Astrocyte (in vitro differentiated cells and primary cell): ENCODE data around the gene SPTLC3. TPM values are rescaled to one million over a fixed set of nuclear protein-coding genes. Genes with fewer than 3 reads are reported as not detected.

ENCODE experiments used
- DNase-seq: peaks from one replicate; pipeline ENCODE4 v3.0.0-alpha.2; 2010; ENCODE audit warnings: low read depth
- FAIRE-seq: peaks from 2 replicates; lab custom pipeline; 2011; peaks lifted over from hg19 to GRCh38; lab: Jason Lieb, UNC
- H2AFZ ChIP-seq: 2 replicates; pipeline ENCODE4 v1.6.0; 2012; ENCODE audit warnings: low read depth, low read length, inconsistent platforms
- H3K27ac ChIP-seq: 2 replicates; pipeline ENCODE4 v1.5.1; 2011; ENCODE audit warnings: low read depth, low read length, inconsistent platforms
- H3K27me3 ChIP-seq: 2 replicates; pipeline ENCODE4 v1.6.0; 2011; ENCODE audit warnings: low read length, inconsistent platforms; ENCODE audit not compliant: insufficient read depth
- H3K36me3 ChIP-seq: 2 replicates; pipeline ENCODE4 v1.5.1; 2011; ENCODE audit warnings: low read length, inconsistent platforms; ENCODE audit not compliant: insufficient read depth
- H3K4me1 ChIP-seq: 2 replicates; pipeline ENCODE4 v1.5.1; 2011; ENCODE audit warnings: low read length, inconsistent platforms; ENCODE audit not compliant: insufficient read depth
- H3K4me2 ChIP-seq: 2 replicates; pipeline ENCODE4 v1.6.0; 2012; ENCODE audit warnings: low read length, inconsistent platforms
- H3K4me3 ChIP-seq: 2 replicates; pipeline ENCODE4 v1.5.1; 2011; ENCODE audit warnings: low read depth, mild to moderate bottlenecking, low read length, inconsistent platforms; ENCODE audit not compliant: insufficient read depth
- H3K79me2 ChIP-seq: 2 replicates; pipeline ENCODE4 v1.6.0; 2012; ENCODE audit warnings: mild to moderate bottlenecking, low read length, inconsistent platforms; ENCODE audit not compliant: insufficient read depth
- H3K9ac ChIP-seq: 2 replicates; pipeline ENCODE4 v1.6.0; 2012; ENCODE audit warnings: mild to moderate bottlenecking, low read length, inconsistent platforms
- H3K9me3 ChIP-seq: 2 replicates; pipeline ENCODE4 v1.5.1; 2012; ENCODE audit warnings: low read depth, mild to moderate bottlenecking, low read length, inconsistent platforms; ENCODE audit not compliant: insufficient read depth
- H4K20me1 ChIP-seq: 2 replicates; pipeline ENCODE4 v1.6.0; 2012; ENCODE audit warnings: low read length, inconsistent platforms; ENCODE audit not compliant: insufficient read depth
- H3K27ac Mint-ChIP-seq: one replicate; pipeline ENCODE4 v1.8.0; 2021; ENCODE audit warnings: mild to moderate bottlenecking, mixed read lengths; ENCODE audit not compliant: unreplicated experiment
- H3K27me3 Mint-ChIP-seq: one replicate; pipeline ENCODE4 v1.8.0; 2021; ENCODE audit warnings: low read depth, mixed read lengths; ENCODE audit not compliant: unreplicated experiment
- H3K36me3 Mint-ChIP-seq: one replicate; pipeline ENCODE4 v1.8.0; 2021; ENCODE audit warnings: low read depth, mixed read lengths; ENCODE audit not compliant: unreplicated experiment
- H3K4me1 Mint-ChIP-seq: one replicate; pipeline ENCODE4 v1.8.0; 2021; ENCODE audit warnings: low read depth, mixed read lengths; ENCODE audit not compliant: unreplicated experiment
- H3K4me3 Mint-ChIP-seq: one replicate; pipeline ENCODE4 v1.8.0; 2021; ENCODE audit warnings: mild to moderate bottlenecking, moderate library complexity, mixed read lengths; ENCODE audit not compliant: unreplicated experiment
- H3K9me3 Mint-ChIP-seq: one replicate; pipeline ENCODE4 v1.8.0; 2021; ENCODE audit warnings: mild to moderate bottlenecking, mixed read lengths; ENCODE audit not compliant: unreplicated experiment
- EZH2 ChIP-seq: IDR thresholded peaks from 2 replicates; pipeline ENCODE4 v1.6.1; 2012; ENCODE audit warnings: mild to moderate bottlenecking, low read length, inconsistent platforms; ENCODE audit not compliant: insufficient read depth
- total RNA-seq: library from RNA; stranded (reverse); gene quantifications from 2 replicates; pipeline ENCODE4 v1.2.1, GENCODE V29; 2021
- TF ChIP-seq, protein P1 (sequence below): IDR thresholded peaks from 2 replicates; pipeline ENCODE4 v1.5.1; 2011; ENCODE audit warnings: low read depth, mild to moderate bottlenecking, inconsistent platforms, low read length, moderate library complexity; ENCODE audit not compliant: insufficient read depth

The SPTLC3 gene
- total RNA-seq, 1 donor from 2014 or later = 5.7 TPM

DNA sequence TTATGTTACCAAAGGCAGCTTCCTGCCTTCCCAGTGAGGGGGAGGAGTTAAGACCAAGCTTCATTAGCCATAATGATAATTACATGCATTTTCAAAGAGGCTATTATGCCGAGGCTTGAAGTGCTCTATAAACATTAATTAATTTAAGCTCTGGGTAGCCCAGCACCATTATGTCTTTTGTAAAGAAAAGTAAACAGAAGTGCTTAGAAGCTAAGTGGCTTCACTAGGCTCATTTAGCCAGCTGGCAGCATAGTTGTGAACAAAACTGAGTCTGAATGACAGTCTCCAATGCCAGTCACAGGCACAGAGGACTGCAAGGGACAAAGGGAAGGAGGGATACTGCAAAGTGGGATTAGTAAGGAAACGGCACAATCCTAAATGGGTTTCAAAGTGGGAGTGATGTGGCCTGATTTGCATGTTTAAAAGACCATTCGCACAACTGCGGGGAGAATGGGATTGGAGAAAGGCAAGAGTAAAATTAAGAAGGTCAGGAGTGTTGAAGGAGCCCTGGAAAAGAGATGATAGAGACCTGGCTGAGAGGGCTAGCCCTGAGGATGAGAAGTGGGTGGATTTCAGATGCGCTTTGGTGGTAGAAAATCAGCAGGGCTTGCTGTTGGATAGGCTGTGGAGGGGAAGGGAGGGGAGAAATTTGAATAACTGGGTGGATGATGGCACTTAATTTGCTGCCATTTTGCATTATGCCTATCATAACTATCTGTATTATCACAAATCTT lies 192.2 kb downstream of the SPTLC3 start:
- Mint-ChIP-seq H3K4me1 (no peaks in the 10 kb centered on the region), H3K9me3 (peaks cover 2% of the 10 kb centered on the region), H3K36me3 (no peaks in the 10 kb centered on the region), H3K27me3 (peaks cover 2% of the 10 kb centered on the region), H3K4me3 (no peak overlapping the region), H3K27ac (no peak overlapping the region)
- no peak overlapping the region for H3K4me2 ChIP-seq
- H3K9ac ChIP-seq = no peak overlapping the region
- no peak overlapping the region for H3K27ac ChIP-seq
- no peak for DNase-seq
- H3K79me2 ChIP-seq = no peaks in the 10 kb centered on the region
- no peak overlapping the region for H2AFZ ChIP-seq
- FAIRE-seq = no peak
- H3K4me1 ChIP-seq = no peaks in the 10 kb centered on the region
- no peaks in the 10 kb centered on the region for H4K20me1 ChIP-seq
- H3K9me3 ChIP-seq = no peaks in the 10 kb centered on the region
- no peak for TF ChIP-seq EZH2
- no peak overlapping the region for H3K4me3 ChIP-seq
- H3K36me3 ChIP-seq = no peaks in the 10 kb centered on the region
- H3K27me3 ChIP-seq = peaks cover 2% of the 10 kb centered on the region

DNA sequence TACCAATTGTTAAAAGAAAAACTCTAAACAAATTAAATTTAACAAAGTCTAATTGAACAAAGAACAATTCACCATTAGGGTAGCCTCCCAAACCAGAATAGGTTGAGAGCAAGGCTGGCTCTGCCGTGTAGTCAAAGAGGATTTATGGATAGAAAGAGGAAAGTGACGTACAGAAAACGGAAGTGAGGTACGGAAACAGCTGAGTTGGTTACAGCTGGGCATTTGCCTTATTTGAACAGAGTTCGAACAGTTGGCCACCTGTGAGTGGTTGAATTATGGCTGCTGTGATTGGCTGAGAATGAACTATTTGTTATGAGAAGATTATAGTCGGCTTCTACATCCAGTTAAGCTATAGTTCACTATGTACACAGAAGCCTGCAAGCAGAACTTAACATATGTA lies 193.8 kb downstream of the SPTLC3 start:
- DNase-seq = no peak
- Mint-ChIP-seq H3K9me3 (peaks cover 2% of the 10 kb centered on the region), H3K4me3 (no peak overlapping the region), H3K27me3 (peaks cover 2% of the 10 kb centered on the region), H3K27ac (no peak overlapping the region), H3K4me1 (no peaks in the 10 kb centered on the region), H3K36me3 (no peaks in the 10 kb centered on the region)
- Histone ChIP-seq H4K20me1 (no peaks in the 10 kb centered on the region), H3K36me3 (no peaks in the 10 kb centered on the region), H3K27ac (no peak overlapping the region), H3K9ac (no peak overlapping the region), H3K9me3 (no peaks in the 10 kb centered on the region), H3K27me3 (peaks cover 2% of the 10 kb centered on the region), H3K4me2 (no peak overlapping the region), H2AFZ (no peak overlapping the region), H3K4me3 (no peak overlapping the region), H3K4me1 (no peaks in the 10 kb centered on the region), H3K79me2 (no peaks in the 10 kb centered on the region)
- no peak for FAIRE-seq
- TF ChIP-seq EZH2 = no peak
- TF ChIP-seq, protein P1, sequence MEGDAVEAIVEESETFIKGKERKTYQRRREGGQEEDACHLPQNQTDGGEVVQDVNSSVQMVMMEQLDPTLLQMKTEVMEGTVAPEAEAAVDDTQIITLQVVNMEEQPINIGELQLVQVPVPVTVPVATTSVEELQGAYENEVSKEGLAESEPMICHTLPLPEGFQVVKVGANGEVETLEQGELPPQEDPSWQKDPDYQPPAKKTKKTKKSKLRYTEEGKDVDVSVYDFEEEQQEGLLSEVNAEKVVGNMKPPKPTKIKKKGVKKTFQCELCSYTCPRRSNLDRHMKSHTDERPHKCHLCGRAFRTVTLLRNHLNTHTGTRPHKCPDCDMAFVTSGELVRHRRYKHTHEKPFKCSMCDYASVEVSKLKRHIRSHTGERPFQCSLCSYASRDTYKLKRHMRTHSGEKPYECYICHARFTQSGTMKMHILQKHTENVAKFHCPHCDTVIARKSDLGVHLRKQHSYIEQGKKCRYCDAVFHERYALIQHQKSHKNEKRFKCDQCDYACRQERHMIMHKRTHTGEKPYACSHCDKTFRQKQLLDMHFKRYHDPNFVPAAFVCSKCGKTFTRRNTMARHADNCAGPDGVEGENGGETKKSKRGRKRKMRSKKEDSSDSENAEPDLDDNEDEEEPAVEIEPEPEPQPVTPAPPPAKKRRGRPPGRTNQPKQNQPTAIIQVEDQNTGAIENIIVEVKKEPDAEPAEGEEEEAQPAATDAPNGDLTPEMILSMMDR = no peak

DNA sequence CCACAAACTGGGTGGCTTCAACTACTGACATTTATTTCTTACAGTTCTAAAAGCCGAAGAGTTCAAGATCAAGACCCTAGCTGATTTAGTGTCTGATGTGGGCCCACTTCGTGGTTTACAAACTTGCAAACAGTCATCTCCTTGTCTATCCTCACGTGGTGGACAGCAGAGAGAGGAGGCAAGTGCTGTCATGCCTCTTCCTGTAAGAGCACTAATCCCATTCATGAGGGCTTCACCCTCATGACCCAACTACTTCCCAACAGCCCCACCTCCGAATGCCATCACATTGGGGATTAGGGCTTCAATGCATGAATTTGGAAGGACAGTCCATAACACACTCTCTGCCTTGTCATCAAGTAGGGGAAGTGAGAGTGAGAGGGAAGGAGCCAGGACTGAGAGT lies 196.7 kb downstream of the SPTLC3 start:
- Histone ChIP-seq H3K27me3 (no peaks in the 10 kb centered on the region), H3K4me2 (no peak overlapping the region), H3K36me3 (no peaks in the 10 kb centered on the region), H4K20me1 (no peaks in the 10 kb centered on the region), H3K9me3 (no peaks in the 10 kb centered on the region), H3K4me1 (no peaks in the 10 kb centered on the region), H3K79me2 (no peaks in the 10 kb centered on the region), H3K4me3 (no peak overlapping the region), H2AFZ (no peak overlapping the region), H3K9ac (no peak overlapping the region), H3K27ac (no peak overlapping the region)
- DNase-seq = no peak
- no peak overlapping the region for H3K4me3 Mint-ChIP-seq
- no peak overlapping the region for H3K27ac Mint-ChIP-seq
- H3K9me3 Mint-ChIP-seq = peaks cover 2% of the 10 kb centered on the region
- TF ChIP-seq, protein P1 = no peak
- TF ChIP-seq EZH2 = no peak
- peaks cover 2% of the 10 kb centered on the region for H3K27me3 Mint-ChIP-seq
- FAIRE-seq = no peak
- H3K36me3 Mint-ChIP-seq = no peaks in the 10 kb centered on the region
- H3K4me1 Mint-ChIP-seq = no peaks in the 10 kb centered on the region
